NB4 (cell line): ENCODE data around the gene RAB5IF.

Experiments used
- DNase-seq: peaks from one replicate; pipeline ENCODE4 v3.0.0; 2010; ENCODE audit warnings: low read depth
- H3K4me3 ChIP-seq: one replicate; pipeline ENCODE4 v1.5.1; 2011; ENCODE audit warnings: mild to moderate bottlenecking, low read depth, low read length, moderate library complexity
- CTCF ChIP-seq: IDR thresholded peaks from one replicate; pipeline ENCODE4 v1.5.1; 2012; ENCODE audit warnings: low read depth, low read length
- MYC ChIP-seq: IDR thresholded peaks from 2 replicates; pipeline ENCODE4 v1.6.1; 2011; ENCODE audit warnings: low read depth, low read length
- POLR2A ChIP-seq: IDR thresholded peaks from 2 replicates; pipeline ENCODE4 v1.6.1; 2011; ENCODE audit warnings: mild to moderate bottlenecking; ENCODE audit not compliant: insufficient read length; ENCODE audit errors: extremely low read depth
- TF ChIP-seq, protein P1 (sequence below): IDR thresholded peaks from 2 replicates; pipeline ENCODE4 v1.6.1; 2011; ENCODE audit warnings: low read depth, low read length

RAB5IF gene

DNA sequence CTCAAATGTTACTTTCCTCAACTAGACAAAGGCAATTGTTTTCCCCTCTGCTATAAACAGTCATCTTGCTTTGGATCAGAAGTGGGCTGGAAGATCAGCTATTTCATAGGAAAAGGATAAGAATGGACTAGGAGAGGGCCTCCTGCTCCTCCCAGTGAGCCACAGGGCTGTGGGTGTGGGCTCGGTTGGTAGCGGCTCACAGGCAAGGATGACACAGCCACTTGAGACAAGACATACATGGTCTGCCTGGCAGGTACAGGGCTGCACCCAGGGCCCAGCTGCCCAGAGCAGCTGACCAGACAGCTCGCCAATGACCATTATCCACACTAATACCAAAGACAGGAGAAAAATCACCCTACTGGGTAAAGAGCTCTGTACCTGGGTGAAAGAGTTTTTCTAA lies 49.4 kb downstream of the RAB5IF start:
- H3K4me3 ChIP-seq: no peak overlapping the region
- TF ChIP-seq, protein P1, sequence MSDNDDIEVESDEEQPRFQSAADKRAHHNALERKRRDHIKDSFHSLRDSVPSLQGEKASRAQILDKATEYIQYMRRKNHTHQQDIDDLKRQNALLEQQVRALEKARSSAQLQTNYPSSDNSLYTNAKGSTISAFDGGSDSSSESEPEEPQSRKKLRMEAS: no peak
- TF ChIP-seq POLR2A: no peak
- TF ChIP-seq CTCF: no peak
- no peak for TF ChIP-seq MYC
- DNase-seq: no peak

DNA sequence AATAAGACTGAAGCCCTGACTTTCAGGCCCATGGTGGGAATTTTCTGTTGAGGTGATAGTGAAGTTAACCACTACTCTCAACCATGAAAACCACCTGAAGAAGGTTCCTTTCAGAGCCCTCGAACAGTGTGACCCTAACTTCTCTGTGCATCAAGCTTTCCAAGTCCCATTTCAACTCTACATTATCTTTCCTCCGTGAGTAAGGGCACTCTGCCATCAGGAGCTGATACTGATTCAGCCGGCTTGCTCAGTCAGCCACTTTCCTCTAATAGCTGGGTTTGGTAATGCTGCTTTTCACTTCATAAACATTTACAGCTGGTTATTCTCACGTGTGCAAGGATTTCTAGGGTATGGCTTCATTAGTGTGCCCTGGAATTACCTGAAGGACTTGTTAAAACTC lies 51.2 kb downstream of the RAB5IF start:
- TF ChIP-seq MYC (no peak), POLR2A (no peak), CTCF (no peak)
- TF ChIP-seq, protein P1: no peak
- H3K4me3 ChIP-seq: no peak overlapping the region
- DNase-seq: no peak

DNA sequence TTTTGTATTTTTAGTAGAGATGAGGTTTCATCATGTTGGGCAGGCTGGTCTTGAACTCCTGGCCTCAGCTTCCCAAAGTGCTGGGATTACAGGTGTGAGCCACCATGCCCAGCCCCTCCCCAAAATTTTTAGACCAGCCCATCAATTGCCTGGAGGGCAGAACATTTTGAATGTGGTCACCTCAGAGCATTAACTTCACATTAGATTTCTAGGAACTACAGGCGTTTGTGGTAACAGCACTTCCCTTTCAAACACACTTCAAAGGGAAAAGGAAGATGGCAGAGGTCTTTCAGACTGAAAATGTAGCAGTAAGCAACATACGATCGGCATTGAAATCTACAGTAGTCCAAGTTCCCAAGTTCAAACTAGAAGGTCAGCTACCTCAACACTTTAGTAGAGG lies 52.7 kb downstream of the RAB5IF start:
- no peak overlapping the region for H3K4me3 ChIP-seq
- peak; percentile 14 for DNase-seq
- TF ChIP-seq, protein P1: no peak
- no peak for TF ChIP-seq MYC
- no peak for TF ChIP-seq CTCF
- TF ChIP-seq POLR2A: no peak
